ENCODE measurements around the gene PTPN9. TPM values are rescaled to one million over a fixed set of nuclear protein-coding genes. Genes with fewer than 3 reads are reported as not detected.
"Not testable (repeated sequence)": the region's sequence is repeated elsewhere in the genome, so short reads cannot be mapped to it uniquely, and the experiment has no call there.

The PTPN9 gene
- total RNA-seq, 1 donor, result 24.0 TPM

DNA sequence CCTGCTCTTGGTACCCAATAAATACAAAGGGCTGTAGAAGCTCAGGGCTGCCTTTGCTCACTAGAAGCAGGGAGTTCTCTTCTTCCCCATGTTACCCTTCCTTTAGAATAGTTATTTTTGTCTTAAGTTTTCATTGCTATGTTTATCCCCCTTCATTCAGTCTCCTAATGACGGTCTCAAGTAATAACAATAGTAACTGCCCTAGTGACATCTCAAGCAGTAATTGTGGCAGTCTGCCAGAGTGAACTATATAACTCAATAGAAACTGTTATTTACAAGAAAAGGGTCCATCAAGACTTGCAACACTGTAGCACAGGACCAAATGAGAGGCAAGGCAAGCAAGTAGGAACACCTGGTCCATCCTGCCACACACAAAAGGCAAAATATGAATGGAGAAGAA, 95.2 kb downstream of the PTPN9 start:
- no peak for DNase-seq (ENCODE audit: low read depth)
- TF ChIP-seq, protein P1, sequence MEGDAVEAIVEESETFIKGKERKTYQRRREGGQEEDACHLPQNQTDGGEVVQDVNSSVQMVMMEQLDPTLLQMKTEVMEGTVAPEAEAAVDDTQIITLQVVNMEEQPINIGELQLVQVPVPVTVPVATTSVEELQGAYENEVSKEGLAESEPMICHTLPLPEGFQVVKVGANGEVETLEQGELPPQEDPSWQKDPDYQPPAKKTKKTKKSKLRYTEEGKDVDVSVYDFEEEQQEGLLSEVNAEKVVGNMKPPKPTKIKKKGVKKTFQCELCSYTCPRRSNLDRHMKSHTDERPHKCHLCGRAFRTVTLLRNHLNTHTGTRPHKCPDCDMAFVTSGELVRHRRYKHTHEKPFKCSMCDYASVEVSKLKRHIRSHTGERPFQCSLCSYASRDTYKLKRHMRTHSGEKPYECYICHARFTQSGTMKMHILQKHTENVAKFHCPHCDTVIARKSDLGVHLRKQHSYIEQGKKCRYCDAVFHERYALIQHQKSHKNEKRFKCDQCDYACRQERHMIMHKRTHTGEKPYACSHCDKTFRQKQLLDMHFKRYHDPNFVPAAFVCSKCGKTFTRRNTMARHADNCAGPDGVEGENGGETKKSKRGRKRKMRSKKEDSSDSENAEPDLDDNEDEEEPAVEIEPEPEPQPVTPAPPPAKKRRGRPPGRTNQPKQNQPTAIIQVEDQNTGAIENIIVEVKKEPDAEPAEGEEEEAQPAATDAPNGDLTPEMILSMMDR (IDR thresholded peaks at IDR 0.05; ENCODE audit: insufficient read depth, low read length), result no peak
- H3K4me3 ChIP-seq (ENCODE audit: low read depth, low read length), result no peak overlapping the region

DNA sequence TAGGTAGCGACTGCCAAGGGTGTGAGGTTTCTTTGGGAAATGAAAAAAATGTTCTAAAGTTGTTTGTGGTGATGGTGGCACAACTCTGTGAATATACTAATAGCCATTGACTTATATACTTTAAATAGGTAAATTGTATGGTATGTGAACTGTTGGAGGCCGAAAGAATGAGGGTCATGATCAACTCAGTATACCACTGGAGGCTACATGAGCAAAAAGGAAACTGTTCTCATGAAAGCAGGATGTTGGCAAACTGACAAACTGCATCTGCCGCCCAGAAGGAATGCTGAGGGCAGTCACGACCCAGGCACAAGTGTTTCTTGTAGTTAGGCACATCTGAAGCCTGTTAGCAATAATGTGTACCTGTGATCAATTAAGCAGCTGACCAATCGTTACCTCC, 95.6 kb downstream of the PTPN9 start:
- not testable (repeated sequence) for DNase-seq (ENCODE audit: low read depth); H3K4me3 ChIP-seq (ENCODE audit: low read depth, low read length)

DNA sequence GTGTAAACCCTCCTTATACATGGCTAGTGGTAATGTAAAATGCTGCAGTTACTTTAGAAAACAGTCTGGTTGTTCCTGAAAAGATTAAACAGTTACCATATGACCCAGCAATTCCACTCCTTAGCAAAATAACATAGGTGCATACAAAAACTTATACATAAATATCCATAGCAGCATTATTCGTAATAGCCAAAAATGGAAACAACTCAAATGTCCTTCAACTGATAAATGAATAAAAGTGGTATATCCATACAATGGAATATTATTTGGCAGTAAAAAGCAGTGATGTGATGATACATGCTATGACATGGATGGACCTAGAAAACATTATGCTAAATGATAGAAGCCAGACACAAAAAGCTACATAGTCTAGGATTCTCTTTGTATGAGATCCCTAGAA, 96.0 kb downstream of the PTPN9 start:
- TF ChIP-seq, protein P1 (IDR thresholded peaks at IDR 0.05; ENCODE audit: insufficient read depth, low read length), result no peak
- DNase-seq (ENCODE audit: low read depth), result no peak
- no peak overlapping the region for H3K4me3 ChIP-seq (ENCODE audit: low read depth, low read length)

DNA sequence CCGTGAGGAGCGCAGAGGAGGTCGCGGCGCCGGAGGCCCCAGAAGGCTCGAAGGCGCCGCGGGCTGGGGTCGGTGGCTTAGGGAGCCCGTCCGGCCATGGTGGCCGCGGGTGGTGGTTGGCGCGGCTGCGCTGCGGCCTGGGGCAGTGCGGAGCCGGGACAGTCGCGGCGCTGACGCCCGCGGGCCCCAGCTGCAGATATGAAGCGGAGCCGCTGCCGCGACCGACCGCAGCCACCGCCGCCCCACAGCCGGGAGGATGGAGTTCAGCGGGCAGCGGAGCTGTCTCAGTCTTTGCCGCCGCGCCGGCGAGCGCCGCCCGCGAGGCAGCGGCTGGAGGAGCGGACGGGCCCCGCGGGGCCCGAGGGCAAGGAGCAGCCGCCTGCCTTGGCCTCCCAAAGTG, 98.7 kb downstream of the PTPN9 start:
- not testable (repeated sequence) for DNase-seq (ENCODE audit: low read depth); H3K4me3 ChIP-seq (ENCODE audit: low read depth, low read length)

DNA sequence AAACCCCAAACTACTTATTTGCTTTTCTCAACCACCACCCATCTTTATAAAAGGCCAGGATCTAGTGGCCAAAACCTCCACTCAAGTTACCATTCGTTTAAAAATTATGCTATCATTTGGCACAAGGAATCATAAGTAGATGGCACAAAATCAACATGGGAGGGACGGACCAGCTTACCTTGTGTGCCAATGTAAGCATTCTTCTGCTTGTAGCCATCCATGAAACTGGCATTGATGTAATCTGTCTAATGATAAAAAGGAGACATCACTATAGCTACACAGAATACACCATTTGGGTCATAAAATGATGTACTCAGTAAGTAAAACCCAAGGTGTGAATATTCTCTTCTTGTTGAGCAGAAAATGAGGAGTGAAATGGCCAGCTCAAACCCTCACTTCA, 99.4 kb downstream of the PTPN9 start:
- TF ChIP-seq, protein P1 (IDR thresholded peaks at IDR 0.05; ENCODE audit: insufficient read depth, low read length), result no peak
- H3K4me3 ChIP-seq (ENCODE audit: low read depth, low read length), result no peak overlapping the region
- DNase-seq (ENCODE audit: low read depth), result no peak

DNA sequence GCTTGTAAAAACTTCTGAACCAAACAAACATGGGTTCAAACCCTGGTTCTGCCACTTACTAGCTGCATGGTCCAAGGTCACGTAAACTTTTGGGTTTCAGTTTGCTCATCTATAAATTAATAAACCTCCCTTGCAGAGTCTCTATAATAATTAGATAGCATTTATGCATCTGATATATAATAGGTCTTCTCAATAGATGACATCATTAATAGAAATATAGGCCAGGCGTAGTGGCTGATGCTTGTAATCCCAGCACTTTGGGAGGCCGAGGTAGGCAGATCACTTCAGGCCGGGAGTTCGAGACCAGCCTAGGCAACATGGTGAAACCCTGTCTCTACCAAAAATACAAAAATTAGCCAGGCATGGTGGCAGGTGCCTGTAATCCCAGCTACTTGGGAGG, 102.0 kb downstream of the PTPN9 start:
- not testable (repeated sequence) for H3K4me3 ChIP-seq (ENCODE audit: low read depth, low read length)

DNA sequence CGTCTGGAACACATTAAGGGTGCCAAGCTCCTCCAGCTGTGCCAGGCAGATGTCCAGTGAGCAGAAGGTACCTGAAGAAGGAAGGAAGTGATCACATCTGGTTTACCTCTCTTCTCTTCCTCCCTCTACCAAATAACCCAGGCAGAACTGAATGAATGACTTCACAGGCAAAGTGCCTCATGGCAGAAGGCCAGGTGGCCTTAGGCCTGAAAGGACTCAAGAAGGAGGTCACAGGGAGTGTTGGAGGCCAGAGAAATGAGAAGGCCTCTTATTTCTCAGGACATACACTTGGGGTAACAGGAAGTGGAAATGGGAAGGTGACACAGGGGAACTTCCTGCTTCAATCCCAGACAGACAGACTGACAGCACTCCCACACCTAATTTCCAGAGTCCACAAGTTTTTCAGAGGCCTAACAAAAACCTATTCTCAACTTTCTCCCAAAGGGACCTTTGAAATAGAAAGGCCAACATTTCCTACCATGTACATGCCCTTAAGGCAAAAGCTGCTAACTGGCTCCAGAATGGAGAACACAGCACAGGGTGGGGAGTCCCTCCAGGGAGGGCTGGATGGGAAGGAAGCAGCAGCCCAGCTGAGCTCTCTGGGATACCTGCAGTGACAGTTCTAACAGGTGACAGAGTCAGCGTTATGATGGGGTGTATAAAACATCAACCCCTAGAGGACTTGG, 110.1 kb downstream of the PTPN9 start:
- TF ChIP-seq, protein P1 (IDR thresholded peaks at IDR 0.05; ENCODE audit: insufficient read depth, low read length), result no peak
- no peak for DNase-seq (ENCODE audit: low read depth)

More for the DNA sequence above, 102.0 kb downstream of the PTPN9 start:
- DNase-seq (ENCODE audit: low read depth), result not testable (repeated sequence)

DNA sequence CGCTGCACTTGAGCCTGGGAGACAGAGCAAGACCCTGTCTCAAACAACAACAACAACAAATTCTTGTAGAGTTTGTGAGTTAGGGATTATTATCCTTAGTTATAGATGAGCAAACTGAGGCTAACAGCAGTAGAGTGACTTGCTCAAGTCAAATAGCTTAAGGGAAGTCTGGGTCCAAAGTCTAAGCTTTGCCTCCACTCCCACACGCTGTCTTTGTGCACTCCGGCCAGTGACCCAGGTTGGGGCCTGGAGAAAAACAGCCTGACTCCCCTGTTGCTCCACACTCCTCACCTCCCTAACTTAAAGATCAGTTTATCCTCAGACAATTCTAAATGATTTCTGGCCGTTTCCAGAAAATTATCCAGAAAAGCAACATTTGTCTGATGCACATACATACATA, 118.5 kb downstream of the PTPN9 start:
- TF ChIP-seq, protein P1 (IDR thresholded peaks at IDR 0.05; ENCODE audit: insufficient read depth, low read length), result no peak
- DNase-seq (ENCODE audit: low read depth), result no peak
- no peak overlapping the region for H3K4me3 ChIP-seq (ENCODE audit: low read depth, low read length)

More for the DNA sequence above, 110.1 kb downstream of the PTPN9 start:
- H3K4me3 ChIP-seq (ENCODE audit: low read depth, low read length), result no peak overlapping the region
